Right ventricle myocardium inferior (tissue), 1 donor: ENCODE data around the gene MNT. TPM values are rescaled to one million over a fixed set of nuclear protein-coding genes. Genes with fewer than 3 reads are reported as not detected.

Experiments
- ATAC-seq: fragments of 200-7000 bp; cut with Tn5 transposase; one replicate; pipeline ENCODE4 v1.9.1; 2020; ENCODE audit warnings: mild to moderate bottlenecking, moderate library complexity
- DNase-seq: peaks from one replicate; pipeline ENCODE4 v3.0.0; 2021; ENCODE audit errors: missing footprints
- intact Hi-C: fragments of 100-400 bp; cut with DNase I; formaldehyde crosslinking; loops from one replicate; pipeline ENCODE4 v1.11.0; 2022
- total RNA-seq: library from RNA; stranded (reverse); fragmentation: NEBNext Ultra II Directional; extraction: Animal tissue kit (Norgen Biotek cat#: 25700); gene quantifications from one replicate; pipeline ENCODE4 v1.2.1, GENCODE V29; 2021
- donor health status: DM: no; HTN: yes; CAD: no; lungs with severe emphysema.

MNT gene
- total RNA-seq, 1 donor from 2014 or later = 10.9 TPM

GRCh38 chr17:2398655-2399571 lies 1.9 kb downstream of the MNT start:
- intact Hi-C loops = no loop called here
- DNase-seq = peak; percentile 80

GRCh38 chr17:2398182-2398581 lies 2.7 kb downstream of the MNT start:
- ATAC-seq (no peak), DNase-seq (no peak)
- intact Hi-C loops = no loop called here

More at GRCh38 chr17:2398655-2399571, 1.9 kb downstream of the MNT start:
- no peak for ATAC-seq

- DNase-seq (no peak), ATAC-seq (no peak)
- intact Hi-C loops = no loop called here
Measured at GRCh38 chr17:2397247-2398171, 3.4 kb downstream of the MNT start.

- DNase-seq (peak; percentile 98), ATAC-seq (peak; percentile 34)
- intact Hi-C loops = no loop called here
Measured at GRCh38 chr17:2396568-2397246, 4.2 kb downstream of the MNT start.

GRCh38 chr17:2396192-2396567 lies 4.7 kb downstream of the MNT start:
- intact Hi-C loops = no loop called here
- no peak for ATAC-seq
- no peak for DNase-seq

GRCh38 chr17:2395258-2396181 lies 5.3 kb downstream of the MNT start:
- DNase-seq = peak; percentile 70
- no peak for ATAC-seq
- intact Hi-C loops = no loop called here

GRCh38 chr17:2394775-2395201 lies 6.1 kb downstream of the MNT start:
- intact Hi-C loops = no loop called here
- ATAC-seq (no peak), DNase-seq (no peak)

GRCh38 chr17:2393954-2394749 lies 6.7 kb downstream of the MNT start:
- intact Hi-C loops = loop anchor here (1.0 kb wide), 1 partner anchor 7 kb away; the partner anchor contains the start of gene MNT
- DNase-seq (no peak), ATAC-seq (no peak)

- intact Hi-C loops = loop anchor here (1.0 kb wide), 1 partner anchor 8 kb away; the partner anchor contains the start of gene MNT
- DNase-seq = peak; percentile 96
- ATAC-seq = peak; percentile 56
Measured at GRCh38 chr17:2393174-2393953, 7.5 kb downstream of the MNT start.

GRCh38 chr17:2392252-2393173 lies 8.3 kb downstream of the MNT start:
- ATAC-seq (peak; percentile 70), DNase-seq (peak; percentile 98)
- intact Hi-C loops = loop anchor here (1.0 kb wide), 1 partner anchor 9 kb away; the partner anchor contains the start of gene MNT

- no peak for ATAC-seq
- intact Hi-C loops = loop anchor here (2.0 kb wide), 1 partner anchor 13 kb away; no protein-coding TSS in a partner anchor
- no peak for DNase-seq
Measured at GRCh38 chr17:2391597-2392251, 9.1 kb downstream of the MNT start.

- DNase-seq (no peak), ATAC-seq (no peak)
- intact Hi-C loops = loop anchor here (2.0 kb wide), 1 partner anchor 14 kb away; no protein-coding TSS in a partner anchor
Measured at GRCh38 chr17:2390199-2390836, 10.5 kb downstream of the MNT start.

- intact Hi-C loops = no loop called here
- no peak for ATAC-seq
- no peak for DNase-seq
Measured at GRCh38 chr17:2388683-2389055, 12.2 kb downstream of the MNT start.

GRCh38 chr17:2388020-2388682 lies 12.7 kb downstream of the MNT start:
- no peak for ATAC-seq
- intact Hi-C loops = no loop called here
- no peak for DNase-seq
